Activated T-helper 1 cell treated with anti-CD3 and anti-CD28 coated beads, Interleukin-2, amount 50 U/mL, for 16 hours (primary cell): Measurements from ENCODE around the gene EIF3B.
A peak's percentile ranks its signal among the peaks of the same experiment; 100 is the strongest.
"Not testable (repeated sequence)": the region's sequence is repeated elsewhere in the genome, so short reads cannot be mapped to it uniquely, and the experiment has no call there.

ENCODE experiments used
- DNase-seq, 2 donors: peaks; one replicate each; pipeline ENCODE4 v3.0.0-alpha.2; 2020; ENCODE audit warnings: low read depth in 1 of 2, low spot score in 1 of 2

The EIF3B gene

GRCh38 chr7:2347351-2348063, 7.1 kb upstream of the EIF3B start:
- DNase-seq: not testable (repeated sequence)

GRCh38 chr7:2350055-2350454, 4.6 kb upstream of the EIF3B start:
- no peak for DNase-seq

GRCh38 chr7:2350861-2351260, 3.8 kb upstream of the EIF3B start:
- no peak for DNase-seq

GRCh38 chr7:2353113-2353935, 1.3 kb upstream of the EIF3B start:
- no peak for DNase-seq

GRCh38 chr7:2353936-2354185, 766 bp upstream of the EIF3B start:
- peak; percentile 83 to 87 for DNase-seq

- DNase-seq: no peak
These were observed 495 bp downstream of the EIF3B start for GRCh38 chr7:2354939-2355704.

GRCh38 chr7:2355705-2356008, 1.0 kb downstream of the EIF3B start:
- DNase-seq: no peak

GRCh38 chr7:2357165-2357564, 2.5 kb downstream of the EIF3B start:
- no peak for DNase-seq

GRCh38 chr7:2357571-2357970, 2.9 kb downstream of the EIF3B start:
- DNase-seq: no peak

- no peak for DNase-seq
These were observed 4.4 kb downstream of the EIF3B start for GRCh38 chr7:2358968-2359527.

- no peak for DNase-seq
These were observed 5.0 kb downstream of the EIF3B start for GRCh38 chr7:2359610-2360009.

GRCh38 chr7:2360796-2361195, 6.2 kb downstream of the EIF3B start:
- DNase-seq: no peak

- no peak for DNase-seq
These were observed 7.9 kb downstream of the EIF3B start for GRCh38 chr7:2362385-2363088.

- DNase-seq: no peak
These were observed 14.5 kb downstream of the EIF3B start for GRCh38 chr7:2369139-2369538.

- no peak for DNase-seq
These were observed 16.7 kb downstream of the EIF3B start for GRCh38 chr7:2371329-2371728.

GRCh38 chr7:2372724-2373123, 18.1 kb downstream of the EIF3B start:
- DNase-seq: no peak

GRCh38 chr7:2373124-2373556, 18.5 kb downstream of the EIF3B start:
- DNase-seq: no peak

- no peak for DNase-seq
These were observed 19.0 kb downstream of the EIF3B start for GRCh38 chr7:2373646-2374045.

- no peak for DNase-seq
These were observed 19.8 kb downstream of the EIF3B start for GRCh38 chr7:2374401-2374800.

- no peak for DNase-seq
These were observed 20.5 kb downstream of the EIF3B start for GRCh38 chr7:2374830-2375728.
